Tibial nerve (tissue), 4 donors: ENCODE measurements around the gene CYP20A1. TPM values are rescaled to one million over a fixed set of nuclear protein-coding genes. Genes with fewer than 3 reads are reported as not detected.

ENCODE experiments used
- DNase-seq, 2 donors: peaks; one replicate each; pipeline ENCODE4 v3.0.0-alpha.2; 2019; ENCODE audit warnings: low spot score in 2 of 2
- H3K27ac ChIP-seq, 4 donors: fragments of 200-600 bp; sonication (generic) in 3 of 4; one replicate each; pipeline ENCODE4 v1.5.1; 2017 to 2019; ENCODE audit warnings: mild to moderate bottlenecking in 1 of 4
- H3K27me3 ChIP-seq, 2 donors: fragments of 200-600 bp; sonication (generic) in 1 of 2; one replicate each; pipeline versions ENCODE4 v1.5.1 to v1.6.0; 2017 to 2019
- H3K36me3 ChIP-seq, 3 donors: fragments of 200-600 bp; sonication (generic); one replicate each; pipeline ENCODE4 v1.5.1; 2018 to 2019
- H3K4me1 ChIP-seq, 4 donors: fragments of 200-600 bp; sonication (generic) in 3 of 4; one replicate each; pipeline ENCODE4 v1.5.1; 2017 to 2019
- H3K4me3 ChIP-seq, 4 donors: fragments of 200-600 bp; sonication (generic) in 3 of 4; one replicate each; pipeline ENCODE4 v1.5.1; 2017 to 2019; ENCODE audit warnings: mild to moderate bottlenecking in 1 of 4, moderate library complexity in 1 of 4
- H3K9me3 ChIP-seq, 4 donors: fragments of 200-600 bp; sonication (generic) in 3 of 4; one replicate each; pipeline ENCODE4 v1.5.1; 2017 to 2019
- EP300 ChIP-seq, 2 donors: sonication (generic); formaldehyde crosslinking; IDR thresholded peaks; one replicate each; pipeline ENCODE4 v1.6.1; 2017; ENCODE audit warnings: antibody characterized with exemption in 2 of 2, mild to moderate bottlenecking in 1 of 2
- POLR2A ChIP-seq, 2 donors: fragments of 450-650 bp; IDR thresholded peaks; one replicate each; pipeline ENCODE4 v1.6.1; 2017; ENCODE audit warnings: antibody characterized with exemption in 2 of 2, mild to moderate bottlenecking in 2 of 2, moderate library complexity in 2 of 2
- WGBS, 2 donors: methylation state at CpG; one replicate each; pipeline ENCODE4 v1.1.5; 2018; 5-methylcytosine and 5-hydroxymethylcytosine counted together
- total RNA-seq, 4 donors: library from RNA; depleted of rRNA; stranded (reverse); fragments of >200 nt; gene quantifications; one replicate each; pipeline ENCODE4 v1.1.0, GENCODE V29; 2016
- TF ChIP-seq, protein P1 (sequence below), 5 experiments: fragments of 200-600 bp in 3 of 5; fragments of 450-650 bp in 2 of 5; sonication (generic) in 3 of 5; IDR thresholded peaks; one replicate each; pipeline ENCODE4 v1.5.1; 2016 to 2019; ENCODE audit warnings: antibody characterized with exemption in 5 of 5, mild to moderate bottlenecking in 3 of 5, moderate library complexity in 2 of 5

Gene CYP20A1
- total RNA-seq, 4 donors from 2014 or later, result 24.3 to 45.6 (median 31.5) TPM

DNA sequence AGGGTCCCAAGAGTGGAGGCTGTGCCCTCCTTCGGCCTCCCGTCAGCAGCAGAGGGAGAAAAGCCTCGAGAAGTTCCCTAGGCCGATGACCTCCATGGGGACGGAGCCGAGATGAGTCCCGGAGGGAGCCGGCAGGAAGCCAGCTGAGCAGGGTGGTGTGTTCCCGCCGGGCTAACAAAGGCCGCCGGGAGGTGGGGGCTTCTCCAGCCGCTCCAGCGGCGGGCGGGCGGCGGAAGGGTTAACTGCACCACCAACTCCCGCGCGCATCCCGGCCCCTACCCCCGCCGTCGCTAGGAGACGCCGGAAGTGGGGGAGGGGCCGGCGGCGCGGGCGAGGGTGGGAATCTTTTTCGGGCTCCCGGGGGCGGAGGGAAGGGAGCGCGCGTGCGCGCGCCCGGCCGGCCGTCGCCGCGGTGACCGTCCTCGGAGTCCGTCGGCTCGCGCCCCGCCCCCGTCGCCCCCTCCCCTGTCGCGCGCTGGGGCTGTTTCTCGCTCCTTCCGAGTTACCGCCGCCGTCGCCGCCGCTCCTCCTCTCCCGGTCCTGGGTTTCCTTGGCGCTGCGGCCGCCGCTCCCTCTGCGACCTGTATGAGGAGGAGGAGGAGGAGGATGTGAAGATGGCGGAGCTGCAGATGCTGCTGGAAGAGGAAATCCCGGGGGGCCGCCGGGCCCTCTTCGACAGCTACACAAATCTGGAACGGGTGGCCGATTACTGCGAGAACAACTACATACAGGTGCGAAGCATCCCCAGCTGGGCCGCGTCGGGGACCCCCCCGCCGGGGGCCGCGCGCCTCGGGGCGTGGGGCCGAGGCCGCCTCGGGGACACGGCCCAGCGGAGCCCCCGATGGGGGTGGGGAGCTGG is 89.3 kb downstream of the CYP20A1 start, which contains the start of gene ABI2:
TSS of gene ABI2 (plus strand) at position 494 of the 859 bp plus-strand sequence. CDS start at position 615, 121 bp downstream.
- WGBS, 2 donors, result 1% methylated on average over 26 to 71 of the region's 98 CpGs

DNA sequence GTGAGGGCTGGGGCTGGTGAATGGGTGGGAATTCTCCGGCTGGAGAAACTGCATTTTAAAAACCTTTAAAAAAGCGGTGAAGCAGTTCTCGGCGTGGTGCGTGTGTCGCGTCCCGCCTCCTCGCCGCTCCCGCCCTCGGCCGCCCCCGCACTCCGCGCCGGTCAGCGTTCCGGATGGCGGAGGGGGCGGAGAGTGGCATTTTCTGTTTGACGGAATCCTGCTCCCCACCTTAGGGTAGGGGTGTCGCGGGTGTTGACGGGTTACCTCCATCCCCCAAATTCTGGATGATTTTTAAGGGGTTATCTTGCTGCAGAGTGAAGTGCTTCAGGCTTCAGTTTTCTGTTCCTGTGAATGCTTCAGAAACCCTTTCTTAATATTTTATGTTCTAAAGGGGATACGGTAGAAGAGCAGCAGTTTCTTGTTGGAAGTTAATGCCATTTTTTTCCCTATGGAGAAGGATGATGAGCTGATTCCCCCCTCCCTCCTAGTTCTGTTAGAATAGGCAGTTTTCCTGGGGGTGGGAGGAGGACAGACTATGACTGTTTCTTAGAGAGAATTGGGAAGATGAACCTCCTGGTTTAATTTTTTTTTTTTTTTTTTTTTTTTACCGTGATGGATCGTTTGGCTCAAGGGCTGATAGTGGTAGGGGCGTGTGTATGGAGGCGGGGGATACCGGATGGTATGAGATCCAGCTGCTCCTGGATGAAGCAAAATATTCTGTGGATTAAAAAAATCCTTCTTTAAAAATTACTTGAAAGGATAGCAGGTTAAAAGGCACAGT is 90.1 kb downstream of the CYP20A1 start:
- no peak for DNase-seq
- H3K4me1 ChIP-seq, result peaks cover 0 to 29% (median 16%) of the 10 kb centered on the region in 4 donors
- TF ChIP-seq, protein P1, sequence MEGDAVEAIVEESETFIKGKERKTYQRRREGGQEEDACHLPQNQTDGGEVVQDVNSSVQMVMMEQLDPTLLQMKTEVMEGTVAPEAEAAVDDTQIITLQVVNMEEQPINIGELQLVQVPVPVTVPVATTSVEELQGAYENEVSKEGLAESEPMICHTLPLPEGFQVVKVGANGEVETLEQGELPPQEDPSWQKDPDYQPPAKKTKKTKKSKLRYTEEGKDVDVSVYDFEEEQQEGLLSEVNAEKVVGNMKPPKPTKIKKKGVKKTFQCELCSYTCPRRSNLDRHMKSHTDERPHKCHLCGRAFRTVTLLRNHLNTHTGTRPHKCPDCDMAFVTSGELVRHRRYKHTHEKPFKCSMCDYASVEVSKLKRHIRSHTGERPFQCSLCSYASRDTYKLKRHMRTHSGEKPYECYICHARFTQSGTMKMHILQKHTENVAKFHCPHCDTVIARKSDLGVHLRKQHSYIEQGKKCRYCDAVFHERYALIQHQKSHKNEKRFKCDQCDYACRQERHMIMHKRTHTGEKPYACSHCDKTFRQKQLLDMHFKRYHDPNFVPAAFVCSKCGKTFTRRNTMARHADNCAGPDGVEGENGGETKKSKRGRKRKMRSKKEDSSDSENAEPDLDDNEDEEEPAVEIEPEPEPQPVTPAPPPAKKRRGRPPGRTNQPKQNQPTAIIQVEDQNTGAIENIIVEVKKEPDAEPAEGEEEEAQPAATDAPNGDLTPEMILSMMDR (IDR thresholded peaks at IDR 0.05), result no peak
- TF ChIP-seq EP300 (IDR thresholded peaks at IDR 0.05) (no peak), POLR2A (IDR thresholded peaks at IDR 0.05) (no peak)
- 0 to 1% methylated on average over 31 of the region's 31 CpGs for WGBS, 2 donors
- H3K36me3 ChIP-seq, result peaks cover 0 to 2% (median 0%) of the 10 kb centered on the region in 3 donors
- no peaks in the 10 kb centered on the region for H3K9me3 ChIP-seq
- H3K27ac ChIP-seq, result peak overlapping the region; percentile 71 to 92 (median 82)
- no peaks in the 10 kb centered on the region for H3K27me3 ChIP-seq
- peak overlapping the region; percentile 93 to 98 (median 96) for H3K4me3 ChIP-seq

More for the DNA sequence above, 89.3 kb downstream of the CYP20A1 start, which contains the start of gene ABI2:
- H3K36me3 ChIP-seq, result no peaks in the 10 kb centered on the region
- peak within 1 kb of the TSS; percentile 93 to 98 (median 96) for H3K4me3 ChIP-seq
- peaks cover 0 to 29% (median 16%) of the 10 kb centered on the region in 4 donors for H3K4me1 ChIP-seq
- H3K9me3 ChIP-seq, result no peaks in the 10 kb centered on the region
- peak; percentile 56 for DNase-seq
- peak within 1 kb of the TSS; percentile 71 to 92 (median 82) for H3K27ac ChIP-seq
- peak in 1 of 2 donors; percentile 47 for TF ChIP-seq POLR2A (IDR thresholded peaks at IDR 0.05)
- TF ChIP-seq, protein P1 (IDR thresholded peaks at IDR 0.05), result peak in 1 of 5 experiments; percentile 31
- TF ChIP-seq EP300 (IDR thresholded peaks at IDR 0.05), result peak in 1 of 2 donors; percentile 64
- no peaks in the 10 kb centered on the region for H3K27me3 ChIP-seq

DNA sequence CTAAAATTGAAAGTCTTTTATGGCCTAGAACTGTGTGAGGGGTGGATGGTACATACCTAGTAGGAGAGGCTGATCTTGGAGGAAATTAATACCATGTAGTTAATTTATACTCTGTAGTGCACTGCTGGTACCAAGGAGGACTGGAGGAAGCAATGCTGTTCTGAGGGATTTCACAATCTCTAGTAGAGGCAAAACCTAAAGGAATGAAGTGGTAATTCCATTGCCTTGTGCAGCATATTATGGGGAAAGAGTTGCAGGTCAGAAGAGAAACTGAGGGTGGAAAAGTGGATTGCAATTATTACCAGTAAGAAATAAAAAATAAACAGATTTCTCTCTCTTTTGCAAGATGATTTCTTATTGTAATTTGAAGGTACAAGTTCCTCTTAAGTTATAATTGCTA is 91.6 kb downstream of the CYP20A1 start:
- Histone ChIP-seq H3K36me3 (peaks cover 0 to 8% (median 0%) of the 10 kb centered on the region in 3 donors), H3K27ac (no peak overlapping the region), H3K9me3 (no peaks in the 10 kb centered on the region), H3K4me1 (peaks cover 0 to 29% (median 16%) of the 10 kb centered on the region in 4 donors), H3K27me3 (no peaks in the 10 kb centered on the region), H3K4me3 (no peak overlapping the region)
- no peak for DNase-seq
- no peak for TF ChIP-seq POLR2A (IDR thresholded peaks at IDR 0.05)
- no peak for TF ChIP-seq EP300 (IDR thresholded peaks at IDR 0.05)
- TF ChIP-seq, protein P1 (IDR thresholded peaks at IDR 0.05), result no peak

DNA sequence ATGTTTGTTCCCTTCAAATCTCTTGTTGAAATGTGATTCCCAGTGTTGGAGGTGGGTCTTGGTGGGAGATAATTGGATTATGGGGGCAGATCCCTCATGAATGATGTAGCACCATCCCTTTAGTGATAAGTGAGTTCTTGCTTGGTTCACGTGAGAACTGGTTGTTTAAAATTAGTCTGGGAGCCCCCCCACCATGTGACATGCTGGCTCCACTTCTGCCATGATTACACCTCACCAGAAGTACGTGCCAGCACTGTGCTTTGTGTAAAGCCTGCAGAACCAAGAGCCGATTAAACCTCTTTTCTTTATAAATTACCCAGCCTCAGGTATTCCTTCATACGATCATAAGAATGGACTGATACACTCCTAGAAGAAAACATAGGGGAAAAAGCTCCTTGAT is 99.5 kb downstream of the CYP20A1 start:
- WGBS, 2 donors, result 89 to 92% methylated on average over 4 of the region's 4 CpGs
- no peak overlapping the region for H3K4me3 ChIP-seq
- H3K9me3 ChIP-seq, result no peaks in the 10 kb centered on the region
- DNase-seq, result no peak
- peaks cover 0 to 8% (median 0%) of the 10 kb centered on the region in 3 donors for H3K36me3 ChIP-seq
- H3K27ac ChIP-seq, result no peak overlapping the region
- no peaks in the 10 kb centered on the region for H3K27me3 ChIP-seq
- TF ChIP-seq, protein P1 (IDR thresholded peaks at IDR 0.05), result no peak
- peaks cover 0 to 13% (median 0%) of the 10 kb centered on the region in 4 donors for H3K4me1 ChIP-seq
